NCI-H345 treated with DMSO at 0.1 percent for 48 hours (cell line): ENCODE measurements around the gene SMG9.

Source experiments
- DNase-seq: peaks from one replicate; lab custom pipeline; 2025; ENCODE audit not compliant: unreplicated experiment; lab: John Stamatoyannopoulos, UW

The SMG9 gene

DNA sequence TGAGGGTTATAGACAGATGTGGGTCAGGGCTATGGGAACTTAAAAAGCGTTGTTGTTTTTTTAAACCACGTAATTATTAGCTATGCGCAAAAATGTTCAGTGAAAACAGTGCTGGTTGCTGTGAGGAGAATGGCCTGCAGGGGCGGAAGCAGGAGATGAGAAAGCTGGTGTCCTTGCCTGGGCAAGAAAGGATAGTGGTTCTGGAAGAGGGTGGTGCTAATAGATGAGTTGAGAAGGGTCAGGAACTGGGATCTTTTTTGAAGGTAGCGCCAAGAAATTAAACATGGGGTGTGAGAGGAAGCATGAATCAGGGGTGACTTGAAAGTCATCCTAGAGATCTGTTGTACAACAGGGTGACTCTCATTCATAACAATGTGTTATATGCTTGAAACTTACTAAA is 4.8 kb upstream of the SMG9 start:
- no peak for DNase-seq

DNA sequence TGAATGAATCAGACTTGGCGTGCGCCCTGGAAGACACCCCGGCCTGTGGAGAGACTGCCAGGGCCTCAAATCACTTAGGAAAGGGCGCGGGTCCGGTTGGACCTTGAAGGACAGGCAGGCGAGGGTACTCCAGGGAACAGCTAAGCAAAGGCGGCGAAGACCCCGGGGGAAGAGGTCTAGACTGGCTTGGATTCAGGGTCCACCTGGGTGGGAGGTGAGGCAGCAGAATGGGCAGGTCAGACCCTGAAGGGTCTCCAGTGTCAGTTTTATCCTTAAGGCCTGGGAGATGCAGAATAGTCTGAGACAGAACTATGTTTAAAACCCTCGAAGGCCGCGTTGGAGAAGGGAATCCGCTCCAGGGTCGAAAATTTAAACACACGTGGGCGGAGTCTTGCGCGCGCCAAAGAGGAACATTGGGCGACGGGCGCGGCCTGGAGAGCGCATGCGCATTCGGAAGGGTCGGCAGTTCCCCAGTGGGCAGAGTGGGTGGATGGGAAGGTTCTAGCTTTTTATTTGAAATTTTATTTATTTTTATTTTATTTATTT is 567 bp upstream of the SMG9 start:
- DNase-seq = peak; percentile 73

DNA sequence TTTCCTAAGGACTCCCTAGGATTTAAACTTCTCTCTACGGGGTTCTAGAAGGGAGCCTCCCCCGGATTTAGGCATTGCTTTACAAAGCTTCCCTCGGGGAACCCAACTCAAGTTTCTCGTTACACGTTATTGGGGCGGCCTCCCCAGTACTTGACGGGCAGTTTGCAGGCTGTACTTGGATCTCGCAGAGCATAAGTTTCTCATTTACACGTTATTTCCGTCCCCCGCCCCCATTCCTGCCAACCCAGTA is 584 bp downstream of the SMG9 start:
- no peak for DNase-seq

DNA sequence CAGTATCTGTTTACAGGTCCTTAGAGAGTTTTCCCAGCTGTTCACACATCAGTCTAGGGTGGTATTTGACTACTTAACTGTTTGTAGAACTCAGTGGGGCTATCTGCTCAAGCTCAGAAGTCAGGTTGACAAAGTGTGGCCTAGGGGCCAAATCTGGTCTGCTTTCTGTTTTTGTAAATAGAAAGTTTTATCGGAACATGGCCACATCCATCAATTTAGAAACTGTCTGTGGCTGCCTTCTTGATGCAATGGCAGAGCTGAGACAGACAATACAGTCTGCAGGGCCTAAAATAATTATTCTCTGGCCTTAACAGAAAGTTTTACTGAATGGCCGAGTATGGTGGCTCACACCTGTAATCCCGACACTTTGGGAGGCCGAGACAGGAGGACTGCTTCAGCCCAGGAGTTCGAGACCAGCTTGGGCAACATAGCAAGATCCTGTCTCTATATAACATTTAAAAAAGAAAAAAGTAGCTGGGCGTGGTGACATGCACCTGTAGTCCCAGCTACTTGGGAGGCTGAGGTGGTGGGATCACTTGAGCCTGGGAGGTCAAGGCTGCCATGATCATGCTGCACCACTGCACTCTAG is 2.4 kb downstream of the SMG9 start:
- no peak for DNase-seq

DNA sequence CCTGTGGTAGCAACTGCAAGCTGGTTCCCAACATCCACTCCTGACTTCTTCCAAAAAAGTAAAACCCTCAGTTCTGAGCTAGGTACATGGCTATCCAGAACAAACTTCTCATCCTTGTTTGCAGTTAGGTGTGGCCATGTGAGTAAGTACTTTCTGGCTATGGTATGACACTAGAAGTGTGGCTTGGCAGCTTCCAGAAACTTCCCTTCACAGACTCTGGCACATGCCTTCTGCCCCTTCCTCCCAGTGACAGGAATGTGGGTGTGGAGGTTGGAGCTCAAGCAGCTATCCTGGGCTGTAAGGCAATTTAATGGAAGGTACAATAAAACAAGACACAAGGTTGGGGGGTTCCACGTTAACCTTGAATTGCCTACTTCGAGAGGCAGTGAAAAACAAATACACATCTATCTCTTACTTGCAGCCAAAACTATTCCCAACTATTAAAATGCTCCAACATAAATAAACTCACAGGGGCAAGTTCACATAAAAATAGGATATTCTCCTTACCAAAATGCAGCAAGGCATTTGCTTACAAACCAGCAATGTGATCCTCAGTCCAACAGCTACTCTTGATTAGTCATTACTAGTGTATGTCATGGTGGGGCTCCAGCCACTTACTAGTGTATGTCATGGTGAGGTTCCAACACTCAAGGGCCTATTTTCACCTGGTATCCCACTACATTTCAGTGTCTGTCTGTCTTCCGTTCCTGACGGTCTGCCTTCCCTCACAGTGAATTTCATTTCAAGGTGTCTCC is 3.1 kb downstream of the SMG9 start:
- DNase-seq = no peak

DNA sequence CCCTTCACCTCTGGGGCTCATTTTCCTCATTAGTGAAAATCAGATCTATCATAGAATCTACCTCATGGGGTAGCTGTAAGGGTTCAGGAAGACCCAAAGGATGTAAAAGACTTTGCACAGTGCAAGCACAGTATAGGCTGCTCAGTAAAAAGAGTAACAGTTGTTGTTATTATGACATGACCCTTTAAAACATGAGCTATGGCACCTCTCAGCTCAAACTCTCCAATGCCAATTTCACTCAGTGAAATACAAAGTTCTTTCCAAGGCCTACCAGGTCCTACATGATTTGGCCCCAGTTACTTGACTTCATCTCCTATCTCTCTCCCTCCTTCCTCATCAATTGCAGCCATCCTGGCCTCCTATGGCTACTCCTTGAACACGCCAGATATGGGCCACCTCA is 4.9 kb downstream of the SMG9 start:
- no peak for DNase-seq

DNA sequence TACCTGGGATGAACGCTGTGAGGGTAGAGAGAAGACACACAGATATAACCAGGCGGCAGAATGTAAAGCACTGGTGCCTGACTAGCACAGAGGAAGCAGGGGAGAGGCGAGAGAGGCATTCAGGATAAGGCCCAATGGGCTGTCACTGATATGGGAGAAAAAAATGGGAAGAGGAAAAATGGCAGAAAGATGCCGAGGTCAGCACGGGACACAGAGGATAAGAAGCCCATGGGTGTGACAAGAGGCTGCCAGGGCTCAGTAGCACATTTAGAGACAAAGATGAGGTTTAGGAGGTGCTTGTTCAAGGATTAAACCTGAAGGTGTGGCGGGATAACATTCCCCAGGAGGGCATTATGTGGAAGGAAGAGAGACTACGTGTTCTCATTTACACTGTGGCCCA is 5.6 kb downstream of the SMG9 start:
- DNase-seq = no peak

DNA sequence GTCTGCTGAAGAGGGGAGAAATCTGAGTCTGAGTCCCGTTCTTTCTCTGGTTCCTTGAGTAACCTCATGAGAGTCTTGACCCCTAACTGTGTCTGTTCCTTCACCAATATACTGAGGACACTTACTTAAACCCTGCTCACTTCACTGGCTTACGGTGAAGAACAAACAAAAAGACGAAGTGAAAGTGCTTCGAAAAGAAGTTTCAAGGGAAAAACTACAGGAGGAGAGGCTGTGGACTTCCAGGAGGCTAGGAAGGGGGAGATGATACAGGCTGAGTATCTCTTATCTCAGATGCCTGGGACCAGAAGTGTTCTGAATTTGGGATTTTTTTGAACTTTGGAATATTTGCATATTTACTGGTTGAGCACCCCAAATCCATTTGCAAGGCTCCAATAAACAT is 6.1 kb downstream of the SMG9 start:
- no peak for DNase-seq

DNA sequence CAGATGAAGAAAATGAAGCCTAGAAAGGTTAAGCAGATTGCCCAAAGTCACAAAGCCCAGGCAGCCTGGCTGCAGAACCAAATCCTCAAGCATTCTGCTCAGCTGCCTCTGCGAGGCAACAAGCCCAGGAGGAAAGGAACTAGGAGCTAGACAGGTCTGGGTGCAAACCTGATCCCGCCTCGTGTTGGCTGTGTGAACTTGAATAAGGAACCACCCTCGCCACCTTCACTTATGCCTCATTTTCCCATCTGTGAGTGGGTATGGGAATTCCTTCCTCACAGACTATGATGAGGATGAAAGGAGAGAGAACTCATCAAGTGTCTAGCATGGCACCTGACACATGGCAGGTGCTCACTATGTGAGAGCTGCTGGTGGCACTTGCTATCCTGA is 6.6 kb downstream of the SMG9 start:
- DNase-seq = no peak

DNA sequence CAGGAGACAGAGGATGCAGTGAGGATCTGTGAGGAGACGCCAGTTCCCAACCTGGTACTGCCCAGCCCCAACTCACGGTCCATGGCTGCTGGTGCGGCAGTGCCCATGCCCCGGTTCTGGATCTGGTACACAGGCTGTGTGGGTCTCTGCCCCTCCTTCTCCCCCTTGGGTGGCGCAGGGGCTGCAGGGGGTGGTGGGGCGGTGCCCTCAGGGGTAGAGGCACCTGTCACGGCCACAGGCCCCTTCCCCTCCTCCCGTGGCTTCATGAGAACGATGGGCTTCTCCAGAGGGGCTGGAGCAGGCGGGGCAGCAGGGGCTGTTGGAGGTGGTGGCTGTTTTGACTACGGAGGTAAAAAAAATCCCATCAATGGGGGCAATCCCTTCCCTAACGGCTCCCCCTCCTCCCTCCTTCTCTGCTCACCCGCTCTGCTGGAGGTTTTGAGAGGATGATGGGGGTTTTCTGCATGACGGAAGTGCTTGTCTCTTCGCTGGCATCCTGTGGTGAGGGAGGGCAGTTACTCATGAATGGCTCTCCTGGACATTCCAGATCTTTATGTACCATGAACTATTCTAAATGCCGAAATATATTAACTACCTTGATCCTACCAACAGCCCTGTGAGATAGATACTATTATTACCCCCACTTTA is 7.1 kb downstream of the SMG9 start:
- no peak for DNase-seq

DNA sequence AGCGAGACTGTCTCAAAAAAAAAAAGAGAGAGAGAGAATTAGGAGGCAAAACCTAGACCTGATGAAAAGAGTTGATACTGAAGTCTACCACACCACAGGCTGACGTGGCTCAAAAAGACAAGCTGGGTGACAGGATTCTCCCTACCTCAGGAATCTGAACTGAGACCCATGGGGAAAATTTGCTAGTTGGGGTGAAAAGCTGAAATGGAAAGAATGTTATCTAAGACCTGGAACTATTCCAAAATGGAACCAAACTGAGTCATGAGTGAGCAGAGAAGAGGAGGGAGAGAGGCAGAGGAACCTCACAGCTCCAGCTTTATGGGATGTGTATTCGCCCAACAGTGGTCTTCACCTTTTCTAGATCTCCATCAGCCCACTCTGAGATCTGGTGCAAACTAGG is 11.7 kb downstream of the SMG9 start:
- no peak for DNase-seq

DNA sequence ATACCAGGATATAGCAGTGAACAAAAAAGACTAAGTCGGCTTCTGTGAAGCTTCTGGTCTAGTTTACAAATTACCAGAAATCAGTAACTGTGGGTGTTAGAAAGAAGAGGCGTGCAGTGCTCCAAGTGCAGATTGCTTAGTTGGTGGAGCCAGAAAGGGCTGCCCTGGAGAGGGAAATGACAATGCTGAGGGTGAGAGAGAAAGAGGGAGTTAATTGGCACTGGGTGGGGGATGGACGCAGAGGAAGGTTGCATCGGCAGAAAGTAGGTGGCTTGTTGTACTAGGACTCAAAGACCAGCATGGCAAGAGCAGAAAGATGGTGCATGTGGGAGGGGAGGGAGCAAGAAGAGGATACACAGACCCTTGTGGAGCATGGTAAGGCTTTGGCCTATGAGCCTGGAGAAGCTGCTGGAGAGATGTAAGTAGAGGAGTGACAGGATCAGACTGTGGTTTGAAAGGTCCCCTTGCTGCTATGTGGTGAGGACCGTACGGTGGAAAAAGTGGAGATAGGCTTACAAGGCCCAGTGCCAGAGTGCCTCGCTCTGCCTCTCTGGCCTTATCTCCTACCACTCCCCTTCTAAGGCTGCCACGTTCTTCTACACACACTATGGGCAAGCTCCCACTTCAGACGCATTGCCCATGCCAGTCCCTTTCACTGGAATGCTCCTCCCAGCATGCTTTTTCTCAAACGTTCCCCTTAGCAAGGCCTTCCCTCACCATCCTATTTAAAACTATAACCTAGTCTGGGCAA is 13.5 kb downstream of the SMG9 start:
- no peak for DNase-seq

DNA sequence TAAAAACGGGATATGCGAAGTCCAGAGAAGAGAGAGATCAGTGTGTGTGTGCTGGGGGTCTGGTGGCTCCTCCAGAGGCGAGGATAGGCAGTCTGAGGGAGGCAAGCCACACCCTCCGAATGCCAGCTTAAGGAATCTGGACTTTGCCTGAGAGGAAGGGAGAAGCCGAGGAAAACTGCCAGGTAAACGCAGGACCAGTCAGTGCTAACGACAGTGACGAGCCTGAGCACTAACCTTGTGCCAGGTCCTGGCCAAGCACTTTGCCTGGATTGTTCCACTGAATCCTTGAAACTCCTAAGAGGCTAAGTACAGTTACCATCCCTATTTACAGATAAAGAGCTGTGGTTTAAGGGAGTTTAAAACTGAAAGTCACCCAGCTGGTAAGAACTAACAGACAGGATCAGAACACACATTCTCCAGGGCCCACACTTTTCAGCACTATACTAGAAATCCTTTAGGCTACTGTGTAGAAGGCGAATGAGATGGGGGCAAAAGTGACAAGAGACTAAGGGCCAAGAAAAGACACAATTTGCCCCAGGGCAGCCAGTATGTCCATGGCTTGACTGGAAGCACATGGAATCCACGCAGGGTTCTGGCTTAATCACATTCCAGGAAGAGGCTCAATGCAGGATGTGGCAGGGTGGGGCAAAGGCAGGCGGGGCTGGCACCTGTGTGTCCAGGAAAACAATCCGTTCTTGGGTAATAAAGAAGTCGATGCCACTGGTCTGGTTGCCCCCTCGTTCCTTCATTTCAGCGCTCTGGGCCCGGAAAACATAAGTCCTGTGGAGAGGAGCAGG is 15.1 kb downstream of the SMG9 start:
- DNase-seq = no peak

DNA sequence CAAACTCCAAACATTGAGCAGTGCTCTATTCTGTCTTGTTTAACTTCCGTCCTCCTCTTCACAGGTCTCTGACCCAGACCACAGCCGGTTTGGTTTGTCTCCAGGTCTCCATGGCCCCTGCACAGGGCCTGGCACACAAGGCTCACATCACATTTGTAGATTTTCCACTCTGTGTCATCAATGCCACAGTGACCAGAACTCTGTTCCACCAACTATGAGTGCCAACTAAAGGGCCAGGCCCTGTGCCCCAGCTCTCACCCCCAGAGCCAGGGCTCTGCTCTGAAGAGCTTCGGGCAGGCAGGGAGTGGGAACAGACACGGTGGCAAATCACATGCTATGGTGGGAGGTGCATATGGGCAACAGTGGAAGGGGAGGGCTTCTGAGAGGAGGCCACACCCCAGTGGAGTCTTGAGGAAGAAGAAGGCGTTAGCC is 16.0 kb downstream of the SMG9 start:
- no peak for DNase-seq

DNA sequence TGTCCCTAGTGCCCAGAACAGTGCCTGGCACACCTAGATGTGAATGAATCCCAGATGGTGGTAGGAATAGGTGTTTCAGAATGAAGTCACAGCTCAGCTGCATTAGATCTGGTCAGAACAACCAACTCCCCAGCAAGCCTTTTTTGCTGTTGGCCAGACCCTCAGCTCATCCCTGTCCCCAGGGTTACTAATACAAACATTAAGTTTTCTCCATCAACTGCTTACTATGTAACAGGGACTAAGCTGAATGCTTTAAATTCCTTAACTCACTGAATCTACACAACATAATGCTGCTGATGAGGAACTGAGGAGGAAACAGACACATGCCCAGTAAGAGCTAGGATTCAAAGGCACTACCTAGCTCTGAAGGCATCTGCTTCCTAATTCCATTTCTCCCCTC is 18.8 kb downstream of the SMG9 start:
- no peak for DNase-seq

DNA sequence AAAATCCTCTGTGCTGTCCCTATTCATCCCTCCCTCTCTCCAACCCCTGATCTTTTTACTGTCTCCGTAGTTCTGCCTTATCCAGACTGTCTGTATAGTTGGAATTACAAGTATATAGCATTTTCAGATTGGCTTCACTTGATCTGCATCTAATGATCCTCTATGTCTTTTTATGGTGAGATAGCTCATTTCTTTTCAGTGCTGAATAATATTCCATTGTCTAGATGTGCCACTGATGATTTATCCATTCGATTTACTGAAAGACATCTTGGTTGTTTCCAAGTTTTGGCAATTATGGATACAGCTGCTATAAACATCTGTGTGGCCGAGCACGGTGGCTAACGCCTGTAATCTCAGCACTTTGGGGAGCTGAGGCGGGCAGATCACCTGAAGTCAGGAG is 19.7 kb downstream of the SMG9 start:
- DNase-seq = no peak

DNA sequence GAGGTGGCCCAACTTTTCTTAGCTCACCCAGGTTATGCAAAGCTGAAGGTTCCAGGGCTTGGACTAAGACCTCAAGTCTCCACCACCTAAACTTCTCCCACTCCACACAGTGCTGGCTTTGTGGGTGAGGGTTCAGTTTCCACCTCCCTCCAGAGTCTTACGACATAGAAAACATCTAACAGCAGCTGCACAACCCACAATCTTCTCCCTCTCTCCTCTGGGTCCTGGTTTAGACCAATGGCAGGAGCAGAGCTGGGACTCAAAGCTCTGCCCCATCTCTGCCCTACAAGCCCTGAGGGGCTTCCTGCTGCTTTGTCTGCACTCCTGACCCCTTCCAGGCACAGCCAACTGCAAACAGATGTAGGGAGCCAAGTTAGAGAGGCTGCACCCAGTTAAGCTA is 22.9 kb downstream of the SMG9 start:
- DNase-seq = no peak

DNA sequence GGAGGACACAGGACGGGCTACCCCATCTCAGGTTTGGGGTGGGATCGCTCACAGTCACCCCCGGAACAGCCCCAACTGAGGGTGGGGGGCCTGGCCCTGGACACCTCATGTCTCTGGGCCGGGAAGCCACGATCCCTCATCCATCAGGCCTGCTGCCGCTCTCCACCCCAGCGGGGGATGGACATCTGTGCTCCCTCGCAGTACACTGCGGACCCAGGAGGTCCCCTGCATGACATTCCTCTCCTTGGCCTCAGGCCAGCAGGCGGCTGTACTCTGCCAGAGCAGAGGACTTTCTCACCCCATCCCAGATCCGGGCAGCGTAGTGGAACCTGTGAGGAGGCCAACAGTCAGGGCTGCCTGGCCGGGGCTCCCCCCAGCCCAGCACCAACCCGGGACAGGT is 23.4 kb downstream of the SMG9 start:
- no peak for DNase-seq

DNA sequence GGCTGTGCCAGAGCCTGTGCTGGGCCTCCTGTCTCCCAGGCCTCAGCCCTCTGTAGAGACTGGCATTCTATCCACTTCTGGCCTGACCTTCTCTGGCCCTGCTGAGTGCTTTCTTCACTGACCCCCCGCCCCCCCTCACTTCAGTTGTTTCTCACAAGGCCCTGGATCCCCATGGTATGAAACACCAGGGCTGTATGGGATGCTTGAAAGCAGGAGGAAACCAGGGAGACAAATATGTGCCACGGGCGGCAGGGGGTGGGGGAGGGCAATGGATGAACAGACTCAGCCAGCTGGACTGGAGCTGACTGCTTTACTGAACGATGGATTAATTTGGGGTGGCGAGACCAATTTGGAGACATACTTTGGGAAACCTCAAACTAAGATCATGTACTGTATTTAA is 24.8 kb downstream of the SMG9 start:
- DNase-seq = no peak

DNA sequence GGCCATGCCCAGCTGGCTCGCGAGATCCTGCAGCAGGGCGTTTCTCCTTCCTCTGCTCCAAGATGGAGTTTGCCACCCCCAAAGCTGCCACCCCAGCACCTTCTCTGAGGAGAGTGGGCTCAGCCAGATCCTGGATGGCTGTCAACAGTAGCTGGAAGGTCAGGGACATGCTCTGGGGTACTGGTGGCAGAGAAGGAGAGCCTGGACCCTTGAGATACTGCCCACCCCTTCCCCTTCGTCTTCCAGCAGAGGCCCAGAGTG is 27.2 kb downstream of the SMG9 start:
- no peak for DNase-seq
